Measurements from ENCODE around the gene CACNA1D.

Gene CACNA1D

GRCh38 chr3:53702776-53703530, 208.5 kb downstream of the CACNA1D start:
- ChIA-PET CTCF (no interaction called here), POLR2A (no interaction called here)
- TF ChIP-seq ZNF384 (IDR thresholded peaks at IDR 0.05) (no peak), HDGF (IDR thresholded peaks at IDR 0.05; ENCODE audit: borderline replicate concordance) (no peak), TARDBP (IDR thresholded peaks at IDR 0.05) (no peak), LEF1 (IDR thresholded peaks at IDR 0.05; ENCODE audit: borderline replicate concordance) (no peak), PKNOX1 (IDR thresholded peaks at IDR 0.05) (no peak), BHLHE40 (IDR thresholded peaks at IDR 0.05; ENCODE audit: borderline replicate concordance) (no peak), SUZ12 (IDR thresholded peaks at IDR 0.05) (no peak), NFRKB (IDR thresholded peaks at IDR 0.05) (no peak), L3MBTL2 (conservative IDR thresholded peaks at IDR 0.05) (no peak), CTBP1 (IDR thresholded peaks at IDR 0.05; ENCODE audit: borderline replicate concordance) (no peak), ELF4 (IDR thresholded peaks at IDR 0.05) (no peak), ARNT (IDR thresholded peaks at IDR 0.05) (no peak), FOXA1 (IDR thresholded peaks at IDR 0.05) (no peak), SP1 (IDR thresholded peaks at IDR 0.05) (no peak), FOXM1 (IDR thresholded peaks at IDR 0.05; ENCODE audit: borderline replicate concordance) (no peak), FOXK2 (IDR thresholded peaks at IDR 0.05) (no peak)
- DNase-seq (ENCODE audit: extremely low spot score), result no peak

- TF ChIP-seq ELF4 (IDR thresholded peaks at IDR 0.05), result no peak
- no peak for TF ChIP-seq TARDBP (IDR thresholded peaks at IDR 0.05)
- no peak for TF ChIP-seq FOXA1 (IDR thresholded peaks at IDR 0.05)
- no peak for TF ChIP-seq PKNOX1 (IDR thresholded peaks at IDR 0.05)
- no peak for TF ChIP-seq ZNF384 (IDR thresholded peaks at IDR 0.05)
- no peak for TF ChIP-seq BHLHE40 (IDR thresholded peaks at IDR 0.05; ENCODE audit: borderline replicate concordance)
- TF ChIP-seq ARNT (IDR thresholded peaks at IDR 0.05), result no peak
- no peak for TF ChIP-seq L3MBTL2 (conservative IDR thresholded peaks at IDR 0.05)
- TF ChIP-seq LEF1 (IDR thresholded peaks at IDR 0.05; ENCODE audit: borderline replicate concordance), result no peak
- no peak for TF ChIP-seq SUZ12 (IDR thresholded peaks at IDR 0.05)
- no peak for TF ChIP-seq SP1 (IDR thresholded peaks at IDR 0.05)
- TF ChIP-seq NFRKB (IDR thresholded peaks at IDR 0.05), result no peak
- no peak for TF ChIP-seq CTBP1 (IDR thresholded peaks at IDR 0.05; ENCODE audit: borderline replicate concordance)
- no peak for TF ChIP-seq FOXK2 (IDR thresholded peaks at IDR 0.05)
- TF ChIP-seq FOXM1 (IDR thresholded peaks at IDR 0.05; ENCODE audit: borderline replicate concordance), result no peak
- no peak for TF ChIP-seq HDGF (IDR thresholded peaks at IDR 0.05; ENCODE audit: borderline replicate concordance)
- CTCF ChIA-PET, result no interaction called here
- POLR2A ChIA-PET, result no interaction called here
- DNase-seq (ENCODE audit: extremely low spot score), result no peak
Observed at GRCh38 chr3:53703630-53704362, 209.4 kb downstream of the CACNA1D start.

GRCh38 chr3:53704363-53704725, 209.9 kb downstream of the CACNA1D start:
- ChIA-PET CTCF (no interaction called here), POLR2A (no interaction called here)
- no peak for DNase-seq (ENCODE audit: extremely low spot score)
- TF ChIP-seq FOXM1 (IDR thresholded peaks at IDR 0.05; ENCODE audit: borderline replicate concordance), result no peak

- CTCF ChIA-PET, result no interaction called here
- no peak for DNase-seq (ENCODE audit: extremely low spot score)
- POLR2A ChIA-PET, result no interaction called here
- no peak for TF ChIP-seq SP1 (IDR thresholded peaks at IDR 0.05)
- TF ChIP-seq FOXM1 (IDR thresholded peaks at IDR 0.05; ENCODE audit: borderline replicate concordance), result no peak
- TF ChIP-seq PKNOX1 (IDR thresholded peaks at IDR 0.05), result no peak
- no peak for TF ChIP-seq ARNT (IDR thresholded peaks at IDR 0.05)
- TF ChIP-seq ZNF384 (IDR thresholded peaks at IDR 0.05), result no peak
- TF ChIP-seq TARDBP (IDR thresholded peaks at IDR 0.05), result no peak
- no peak for TF ChIP-seq L3MBTL2 (conservative IDR thresholded peaks at IDR 0.05)
- TF ChIP-seq HDGF (IDR thresholded peaks at IDR 0.05; ENCODE audit: borderline replicate concordance), result no peak
- no peak for TF ChIP-seq LEF1 (IDR thresholded peaks at IDR 0.05; ENCODE audit: borderline replicate concordance)
- no peak for TF ChIP-seq FOXK2 (IDR thresholded peaks at IDR 0.05)
- no peak for TF ChIP-seq NFRKB (IDR thresholded peaks at IDR 0.05)
- no peak for TF ChIP-seq FOXA1 (IDR thresholded peaks at IDR 0.05)
- no peak for TF ChIP-seq BHLHE40 (IDR thresholded peaks at IDR 0.05; ENCODE audit: borderline replicate concordance)
- TF ChIP-seq ELF4 (IDR thresholded peaks at IDR 0.05), result no peak
Observed at GRCh38 chr3:53705024-53705745, 210.8 kb downstream of the CACNA1D start.

GRCh38 chr3:53705774-53706173, 211.4 kb downstream of the CACNA1D start:
- ChIA-PET CTCF (no interaction called here), POLR2A (no interaction called here)
- no peak for DNase-seq (ENCODE audit: extremely low spot score)
- TF ChIP-seq PKNOX1 (IDR thresholded peaks at IDR 0.05) (no peak), L3MBTL2 (conservative IDR thresholded peaks at IDR 0.05) (no peak), LEF1 (IDR thresholded peaks at IDR 0.05; ENCODE audit: borderline replicate concordance) (no peak), ARNT (IDR thresholded peaks at IDR 0.05) (no peak), HDGF (IDR thresholded peaks at IDR 0.05; ENCODE audit: borderline replicate concordance) (no peak), NFRKB (IDR thresholded peaks at IDR 0.05) (no peak), FOXA1 (IDR thresholded peaks at IDR 0.05) (no peak), FOXM1 (IDR thresholded peaks at IDR 0.05; ENCODE audit: borderline replicate concordance) (no peak)

Measured in HEK293T (cell line).